Loucy (cell line): ENCODE results near the gene RPRML.

Experiments used
- CTCF ChIP-seq: fragments of 200-600 bp; sonication (generic); conservative IDR thresholded peaks from 2 replicates; pipeline ENCODE4 v1.5.1; 2014; ENCODE audit warnings: mild to moderate bottlenecking, antibody characterized with exemption, low read length
- EZH2phosphoT487 ChIP-seq: fragments of 200-600 bp; IDR thresholded peaks from 2 replicates; pipeline ENCODE4 v1.6.1; 2018; ENCODE audit warnings: antibody characterized with exemption, mild to moderate bottlenecking, moderate library complexity, borderline replicate concordance

GRCh38 chr17:46951706-46952105 lies 27.3 kb downstream of the RPRML start:
- TF ChIP-seq CTCF = no peak
- no peak for TF ChIP-seq EZH2phosphoT487
